GM12801 (cell line): Measurements from ENCODE around the gene SH3PXD2A.

ENCODE experiments used
- TF ChIP-seq, protein P1 (sequence below): IDR thresholded peaks from one replicate; pipeline ENCODE4 v1.5.1; 2011; ENCODE audit warnings: control low read depth; ENCODE audit not compliant: insufficient read length; ENCODE audit errors: extremely low read depth

The SH3PXD2A gene

DNA sequence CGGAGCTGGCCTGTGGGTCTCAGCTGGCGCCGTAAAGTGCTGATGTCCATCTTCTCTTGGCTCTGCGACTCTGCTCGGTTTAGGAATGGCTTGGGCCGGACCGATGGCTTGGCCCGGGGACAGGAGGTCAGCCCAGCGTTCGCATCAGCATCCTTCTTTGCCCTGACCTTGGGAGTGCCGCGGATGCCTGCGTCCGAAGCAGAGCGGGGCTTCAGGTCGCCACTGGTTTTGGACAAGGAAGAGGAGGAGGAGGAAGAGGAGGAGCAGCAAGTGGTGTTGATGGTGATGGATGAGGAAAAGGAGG is 252.6 kb downstream of the SH3PXD2A start:
- TF ChIP-seq, protein P1, sequence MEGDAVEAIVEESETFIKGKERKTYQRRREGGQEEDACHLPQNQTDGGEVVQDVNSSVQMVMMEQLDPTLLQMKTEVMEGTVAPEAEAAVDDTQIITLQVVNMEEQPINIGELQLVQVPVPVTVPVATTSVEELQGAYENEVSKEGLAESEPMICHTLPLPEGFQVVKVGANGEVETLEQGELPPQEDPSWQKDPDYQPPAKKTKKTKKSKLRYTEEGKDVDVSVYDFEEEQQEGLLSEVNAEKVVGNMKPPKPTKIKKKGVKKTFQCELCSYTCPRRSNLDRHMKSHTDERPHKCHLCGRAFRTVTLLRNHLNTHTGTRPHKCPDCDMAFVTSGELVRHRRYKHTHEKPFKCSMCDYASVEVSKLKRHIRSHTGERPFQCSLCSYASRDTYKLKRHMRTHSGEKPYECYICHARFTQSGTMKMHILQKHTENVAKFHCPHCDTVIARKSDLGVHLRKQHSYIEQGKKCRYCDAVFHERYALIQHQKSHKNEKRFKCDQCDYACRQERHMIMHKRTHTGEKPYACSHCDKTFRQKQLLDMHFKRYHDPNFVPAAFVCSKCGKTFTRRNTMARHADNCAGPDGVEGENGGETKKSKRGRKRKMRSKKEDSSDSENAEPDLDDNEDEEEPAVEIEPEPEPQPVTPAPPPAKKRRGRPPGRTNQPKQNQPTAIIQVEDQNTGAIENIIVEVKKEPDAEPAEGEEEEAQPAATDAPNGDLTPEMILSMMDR: no peak

DNA sequence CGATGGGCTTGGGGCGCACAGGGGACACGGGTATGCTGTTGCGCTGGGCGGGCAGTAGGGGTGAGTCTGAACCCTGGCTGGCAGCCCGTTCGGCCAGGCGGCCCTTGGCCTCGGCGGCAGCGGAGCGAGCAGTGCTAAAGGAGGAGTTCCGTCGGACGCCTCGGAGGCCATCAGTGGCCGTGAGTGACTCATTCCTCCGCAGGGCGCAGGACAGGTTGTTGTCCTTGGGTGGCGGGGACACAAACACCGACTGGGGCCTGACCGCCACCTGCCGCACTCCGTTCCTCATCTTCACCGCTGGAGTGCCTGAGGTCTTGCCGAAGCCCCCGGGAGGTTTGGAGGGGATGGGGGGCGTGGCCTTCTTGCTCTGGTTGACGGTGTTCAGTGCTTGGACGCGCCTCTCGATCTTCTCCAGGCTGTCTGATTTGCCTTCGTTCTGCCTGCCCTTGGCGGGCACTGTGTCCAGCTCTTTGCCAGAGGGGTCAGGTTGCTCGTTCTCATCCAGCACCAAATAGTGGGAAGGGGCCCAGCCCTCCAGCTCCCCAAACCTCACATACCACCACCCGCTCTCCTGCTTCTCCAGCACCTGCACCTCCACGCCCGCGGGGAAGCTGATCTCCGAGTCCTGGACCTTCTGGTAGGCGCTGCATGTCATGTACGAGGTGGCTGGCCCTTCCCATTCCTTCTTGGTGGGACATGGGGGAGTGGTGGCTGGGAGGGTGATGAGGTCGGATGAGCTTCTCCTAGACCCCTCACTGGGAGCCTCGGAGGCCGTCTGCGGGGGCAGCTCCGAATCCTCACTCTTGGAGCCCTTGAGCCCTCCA is 253.1 kb downstream of the SH3PXD2A start:
- TF ChIP-seq, protein P1: no peak

DNA sequence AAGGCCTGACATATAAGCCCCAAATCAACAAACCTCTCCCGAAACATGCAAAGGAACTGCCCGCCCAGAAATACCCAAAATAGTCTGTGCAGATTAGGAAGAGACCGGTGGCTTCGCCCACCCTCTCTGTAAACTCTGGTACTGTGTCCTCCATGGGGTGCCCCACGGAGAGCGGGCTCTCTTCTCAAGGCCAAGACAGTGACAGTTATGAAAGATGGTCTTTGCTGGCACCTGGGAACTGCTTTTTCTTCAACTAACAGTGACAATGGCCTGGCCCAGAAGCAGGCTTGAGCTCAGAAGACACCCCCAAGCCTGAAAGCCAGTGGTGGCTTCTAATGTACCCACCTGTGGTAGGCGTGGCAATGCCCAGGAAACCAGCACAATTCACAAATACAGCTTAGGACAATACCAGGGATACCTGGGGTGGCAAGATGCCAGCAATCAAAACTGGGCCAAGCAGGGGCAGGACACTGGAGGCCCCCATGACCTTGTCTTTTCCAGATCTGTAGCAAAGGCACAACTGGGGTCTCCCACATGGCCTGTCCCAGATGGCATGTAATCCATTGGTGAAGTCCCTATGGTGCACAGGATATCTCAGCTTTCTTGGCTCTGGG is 254.3 kb downstream of the SH3PXD2A start:
- TF ChIP-seq, protein P1: no peak

DNA sequence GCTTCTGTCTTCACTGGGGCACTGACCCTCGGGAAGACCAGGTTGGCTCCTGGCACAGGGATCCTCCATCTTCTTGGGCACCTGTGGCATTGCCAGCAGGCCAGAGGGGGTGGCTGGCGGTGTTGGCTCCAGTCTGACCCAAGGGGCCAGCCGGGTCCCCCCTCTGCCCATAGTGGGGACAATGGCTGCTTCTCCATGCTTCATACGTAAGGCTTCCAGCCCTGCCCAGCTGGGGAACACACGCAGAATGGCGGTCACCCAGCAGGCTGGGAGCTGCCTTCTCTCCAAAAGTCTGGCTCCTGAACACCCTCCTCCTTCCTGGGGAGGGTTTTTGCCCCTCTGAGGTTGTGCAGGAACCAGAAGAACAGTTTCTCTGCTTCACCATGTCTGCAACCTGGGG is 255.1 kb downstream of the SH3PXD2A start:
- TF ChIP-seq, protein P1: no peak

DNA sequence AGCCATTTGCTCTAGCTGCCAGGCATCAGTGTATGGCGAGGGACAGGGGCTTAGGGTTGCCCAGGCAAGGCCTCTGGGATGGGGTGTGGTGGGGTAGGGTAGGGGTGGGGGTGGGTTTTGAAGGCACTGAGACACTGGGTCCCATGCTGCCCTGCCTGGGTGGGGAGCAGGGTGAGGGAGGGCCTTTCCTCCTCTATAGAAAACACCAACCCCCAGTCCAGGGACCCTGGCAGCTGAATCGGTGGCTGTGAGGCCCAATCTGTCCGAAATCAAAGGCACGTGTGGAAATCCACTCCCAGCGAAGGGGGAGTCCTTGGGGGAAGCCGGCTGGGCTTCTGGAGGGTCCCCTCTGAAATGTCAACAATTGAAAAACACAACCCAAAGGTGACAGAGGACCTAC is 255.5 kb downstream of the SH3PXD2A start:
- TF ChIP-seq, protein P1: no peak

DNA sequence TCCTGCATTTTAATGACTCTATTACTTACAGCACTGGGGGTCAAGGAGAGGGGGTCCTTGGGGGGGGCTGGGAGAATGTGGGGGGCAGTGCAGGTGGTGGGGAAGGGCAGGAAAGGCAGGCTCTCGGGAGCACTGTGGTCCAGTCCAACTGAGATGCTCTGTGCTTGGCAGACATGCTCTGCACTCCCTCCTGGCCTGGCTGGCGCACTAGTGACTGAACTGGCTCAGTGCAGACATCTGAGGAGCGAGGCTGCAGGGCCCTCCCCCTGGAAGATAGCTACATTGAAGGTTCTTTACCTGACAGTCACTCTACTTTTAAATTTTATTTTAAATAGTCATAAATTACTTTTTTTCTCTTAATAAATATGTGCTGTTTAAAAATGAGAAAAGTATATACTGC is 256.2 kb downstream of the SH3PXD2A start:
- TF ChIP-seq, protein P1: no peak

DNA sequence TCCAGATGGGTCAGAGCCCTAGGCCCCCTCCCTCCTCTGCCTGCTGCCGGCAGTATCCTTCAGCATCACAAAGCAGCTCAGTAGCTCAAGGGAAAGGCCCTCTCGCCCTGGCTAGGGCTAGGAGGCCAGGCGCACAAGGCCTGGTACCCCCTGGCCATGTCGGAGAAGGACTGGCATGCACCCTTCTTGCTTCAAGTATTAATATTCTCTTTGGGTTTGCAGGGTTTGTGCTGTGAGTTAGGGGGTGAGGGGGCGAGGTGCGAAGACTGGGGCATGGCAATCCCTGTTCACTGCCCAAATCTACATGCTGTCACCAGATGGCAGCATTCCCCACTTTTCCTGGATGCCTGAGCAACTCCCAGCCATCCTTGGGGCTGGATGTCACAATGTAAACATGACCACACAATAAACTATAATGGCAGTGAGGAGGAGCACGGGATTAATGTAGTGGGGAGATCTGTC is 256.7 kb downstream of the SH3PXD2A start:
- TF ChIP-seq, protein P1: no peak
